Measurements from ENCODE around the gene NUB1.

DNA sequence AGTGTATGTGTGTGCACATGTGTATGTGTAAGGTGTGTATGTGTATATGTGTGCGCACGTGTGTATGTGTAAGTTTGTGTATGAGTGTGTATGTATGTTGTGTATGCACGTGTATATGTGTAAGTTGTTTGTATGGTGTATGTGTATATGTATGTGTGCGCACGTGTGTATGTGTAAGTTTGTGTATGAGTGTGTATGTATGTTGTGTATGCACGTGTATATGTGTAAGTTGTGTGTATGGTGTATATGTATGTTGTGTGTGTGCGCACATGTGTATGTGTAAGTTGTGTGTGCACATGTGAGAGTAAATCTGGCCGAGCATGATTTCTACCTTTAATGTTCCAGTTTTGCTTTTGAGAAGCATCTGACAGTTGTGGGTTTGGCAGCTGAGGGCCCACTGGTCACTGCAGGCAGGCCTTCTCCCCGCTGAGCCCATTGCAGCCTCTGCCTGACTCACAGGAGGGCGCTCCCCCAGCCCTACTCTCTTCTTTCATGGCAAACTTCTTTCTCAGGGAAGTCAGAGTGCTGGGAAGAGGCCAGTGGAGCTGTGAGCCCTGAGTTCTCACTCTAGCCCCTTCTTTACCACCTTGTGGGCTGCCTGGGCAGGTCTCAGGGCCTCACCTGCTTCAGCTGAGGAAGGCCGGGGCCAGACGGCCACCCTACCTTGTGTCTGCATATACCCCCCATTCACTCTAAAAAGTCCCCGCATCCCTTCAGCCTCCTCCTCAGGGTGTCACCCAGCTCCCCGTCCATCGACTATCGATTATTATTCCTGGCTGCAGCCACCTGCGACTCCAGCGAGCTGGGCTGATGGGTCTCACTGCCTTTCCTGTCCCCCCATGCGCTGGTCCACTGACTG, 57.1 kb downstream of the NUB1 start:
- TF ChIP-seq, protein P1, sequence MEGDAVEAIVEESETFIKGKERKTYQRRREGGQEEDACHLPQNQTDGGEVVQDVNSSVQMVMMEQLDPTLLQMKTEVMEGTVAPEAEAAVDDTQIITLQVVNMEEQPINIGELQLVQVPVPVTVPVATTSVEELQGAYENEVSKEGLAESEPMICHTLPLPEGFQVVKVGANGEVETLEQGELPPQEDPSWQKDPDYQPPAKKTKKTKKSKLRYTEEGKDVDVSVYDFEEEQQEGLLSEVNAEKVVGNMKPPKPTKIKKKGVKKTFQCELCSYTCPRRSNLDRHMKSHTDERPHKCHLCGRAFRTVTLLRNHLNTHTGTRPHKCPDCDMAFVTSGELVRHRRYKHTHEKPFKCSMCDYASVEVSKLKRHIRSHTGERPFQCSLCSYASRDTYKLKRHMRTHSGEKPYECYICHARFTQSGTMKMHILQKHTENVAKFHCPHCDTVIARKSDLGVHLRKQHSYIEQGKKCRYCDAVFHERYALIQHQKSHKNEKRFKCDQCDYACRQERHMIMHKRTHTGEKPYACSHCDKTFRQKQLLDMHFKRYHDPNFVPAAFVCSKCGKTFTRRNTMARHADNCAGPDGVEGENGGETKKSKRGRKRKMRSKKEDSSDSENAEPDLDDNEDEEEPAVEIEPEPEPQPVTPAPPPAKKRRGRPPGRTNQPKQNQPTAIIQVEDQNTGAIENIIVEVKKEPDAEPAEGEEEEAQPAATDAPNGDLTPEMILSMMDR (IDR thresholded peaks at IDR 0.05): no peak
- no peak for TF ChIP-seq POLR2A (IDR thresholded peaks at IDR 0.05)
- no peak for TF ChIP-seq EP300 (IDR thresholded peaks at IDR 0.05)
- no peak for TF ChIP-seq POLR2AphosphoS5 (IDR thresholded peaks at IDR 0.05)
